K562 (cell line): ENCODE results near the gene OSBPL10. TPM values are rescaled to one million over a fixed set of nuclear protein-coding genes. Genes with fewer than 3 reads are reported as not detected.

Experiments
- ATAC-seq: fragments of 200-7000 bp; cut with Tn5 transposase; 3 replicates; pipeline ENCODE4 v1.9.1; 2020; ENCODE audit warnings: moderate library complexity
- BruUV-seq: library from RNA; stranded (reverse); fragments of 400-500 nt; replicated peaks from 2 replicates; lab custom pipeline; 2021; lab: Mats Ljungman, UMichigan
- CTCF ChIA-PET: fragments of 300-600 bp; formaldehyde crosslinking; extraction: SDS; loops from one replicate; lab custom pipeline; 2021; ENCODE audit warnings: low intra/inter-chr PET ratio; lab: Yijun Ruan, JAX
- POLR2A ChIA-PET: fragments of 300-600, 350-650 bp; sonication (Branson Sonifier 250); formaldehyde crosslinking; extraction: SDS; loops from one replicate; lab custom pipeline; 2021; ENCODE audit warnings: antibody characterized with exemption, inconsistent platforms; lab: Yijun Ruan, JAX
- DNase-seq, 4 experiments: peaks; one replicate each; pipeline versions ENCODE4 v3.0.0 to v3.0.0-alpha.2; 2011 to 2018; ENCODE audit warnings: low spot score in 3 of 4, mixed read lengths in 3 of 4; ENCODE audit errors: extremely low read depth in 1 of 4
- FAIRE-seq: peaks from 2 replicates; lab custom pipeline; 2011; peaks lifted over from hg19 to GRCh38; lab: Jason Lieb, UNC
- H2AFZ ChIP-seq: 2 replicates; pipeline ENCODE4 v1.6.0; 2011; ENCODE audit warnings: low read depth, low read length, control low read depth, inconsistent platforms
- H3K27ac ChIP-seq: fragments of 200-600 bp; 3 replicates; pipeline ENCODE4 v1.8.0; 2011; ENCODE audit warnings: low read depth, mild to moderate bottlenecking, control low read depth, inconsistent platforms, low read length, moderate library complexity, mixed read lengths; ENCODE audit errors: extremely low read depth
- H3K27me3 ChIP-seq, 2 experiments: fragments of 300-600 bp in 1 of 2; 2 replicates in 1 of 2; 3 replicates in 1 of 2; pipeline versions ENCODE4 v1.6.0 to v1.8.0; 2011; ENCODE audit warnings: inconsistent platforms in 2 of 2, low read length in 2 of 2, mild to moderate bottlenecking in 1 of 2, mixed read lengths in 1 of 2, moderate library complexity in 1 of 2; ENCODE audit not compliant: control insufficient read depth in 2 of 2, insufficient read depth in 2 of 2
- H3K36me3 ChIP-seq: fragments of 300-600 bp; 3 replicates; pipeline ENCODE4 v1.8.0; 2011; ENCODE audit warnings: mild to moderate bottlenecking, low read length, inconsistent platforms; ENCODE audit not compliant: control insufficient read depth, insufficient read depth
- H3K4me1 ChIP-seq, 2 experiments: fragments of 200-600 bp in 1 of 2; replicated peaks in 1 of 2; 2 replicates in 1 of 2; 3 replicates in 1 of 2; pipeline versions ENCODE4 v1.5.1 to v1.8.0; 2011; ENCODE audit warnings: inconsistent platforms in 2 of 2, low read length in 2 of 2, mild to moderate bottlenecking in 1 of 2, mixed read lengths in 1 of 2, moderate library complexity in 1 of 2; ENCODE audit not compliant: control insufficient read depth in 2 of 2, insufficient read depth in 2 of 2
- H3K4me2 ChIP-seq: 2 replicates; pipeline ENCODE4 v1.6.1; 2011; ENCODE audit warnings: low read length, control low read depth, inconsistent platforms, mixed read lengths; ENCODE audit not compliant: insufficient read depth
- H3K4me3 ChIP-seq: fragments of 200-600 bp; sonication (generic), shearing (Covaris generic); 2 replicates; pipeline ENCODE4 v1.5.1; 2016; ENCODE audit warnings: control low read depth, inconsistent platforms
- H3K79me2 ChIP-seq: fragments of 200-600 bp; 3 replicates; pipeline ENCODE4 v1.8.0; 2011; ENCODE audit warnings: low read length, inconsistent platforms; ENCODE audit not compliant: control insufficient read depth, insufficient read depth
- H3K9ac ChIP-seq, 2 experiments: 2 replicates each; pipeline versions ENCODE4 v1.6.0 to v1.6.1; 2011; ENCODE audit warnings: low read depth in 2 of 2, low read length in 2 of 2, control low read depth in 1 of 2, inconsistent platforms in 1 of 2, mild to moderate bottlenecking in 1 of 2, mixed read lengths in 1 of 2; ENCODE audit not compliant: insufficient read depth in 1 of 2
- H3K9me1 ChIP-seq: one replicate; pipeline ENCODE4 v1.6.0; 2011; ENCODE audit warnings: inconsistent platforms, mild to moderate bottlenecking, low read length, moderate library complexity; ENCODE audit not compliant: control insufficient read depth, insufficient read depth
- H3K9me3 ChIP-seq: replicated peaks from 2 replicates; pipeline ENCODE4 v1.5.1; 2011; ENCODE audit warnings: low read depth, low read length, inconsistent platforms; ENCODE audit not compliant: control insufficient read depth, insufficient read depth
- H4K20me1 ChIP-seq: replicated peaks from 2 replicates; pipeline ENCODE4 v1.6.1; 2011; ENCODE audit warnings: low read length, inconsistent platforms, mixed read lengths; ENCODE audit not compliant: control insufficient read depth, insufficient read depth
- CBX8 ChIP-seq: fragments of 200-600 bp; sonication (generic); IDR thresholded peaks from 2 replicates; pipeline ENCODE4 v1.6.1; 2012; ENCODE audit warnings: borderline replicate concordance, mixed run types, low read depth, mild to moderate bottlenecking, moderate library complexity, mixed read lengths, low read length, control low read depth, inconsistent platforms; ENCODE audit not compliant: poor library complexity, severe bottlenecking; ENCODE audit errors: extremely low read depth
- EWSR1 ChIP-seq: fragments of 450-650 bp; IDR thresholded peaks from 2 replicates; pipeline ENCODE4 v1.6.1; 2018; ENCODE audit warnings: borderline replicate concordance, mild to moderate bottlenecking, low read depth, moderate library complexity; ENCODE audit not compliant: partially characterized antibody
- TAF9B ChIP-seq: fragments of 450-650 bp; IDR thresholded peaks from 2 replicates; pipeline ENCODE4 v1.6.1; 2018; ENCODE audit warnings: mild to moderate bottlenecking; ENCODE audit not compliant: partially characterized antibody
- TSC22D4 ChIP-seq: fragments of 450-650 bp; IDR thresholded peaks from 2 replicates; pipeline ENCODE4 v1.6.1; 2016; ENCODE audit warnings: missing genetic modification characterization, missing biosample characterization, control low read depth
- ZC3H11A ChIP-seq: IDR thresholded peaks from 2 replicates; pipeline ENCODE4 v1.6.1; 2012; ENCODE audit warnings: low read depth, low read length, improper control_type of control experiment
- ZNF175 ChIP-seq: fragments of 200-800 bp; sonication (Bioruptor generic); IDR thresholded peaks from 2 replicates; pipeline ENCODE4 v1.6.1; 2016; ENCODE audit warnings: low read depth, mild to moderate bottlenecking, missing genetic modification characterization, missing compliant biosample characterization
- ZNF41 ChIP-seq: fragments of 250-450 bp; sonication (Bioruptor Pico); conservative IDR thresholded peaks from 2 replicates; pipeline ENCODE4 v1.4.0; 2020; ENCODE audit warnings: mild to moderate bottlenecking
- WGBS: fragments of 100-300 bp; shearing (Covaris generic); methylation state at CpG from one replicate; pipeline ENCODE4 v1.1.6; 2016; ENCODE audit warnings: low coverage, mixed read lengths; ENCODE audit not compliant: insufficient coverage; ENCODE audit errors: missing lambda C conversion rate; 5-methylcytosine and 5-hydroxymethylcytosine counted together
- in situ Hi-C: fragments of 300-500 bp; cut with MboI; formaldehyde crosslinking; loops from 4 replicates; pipeline ENCODE4 v1.15.0; 2018; ENCODE audit warnings: inconsistent platforms, mixed read lengths
- intact Hi-C: fragments of 100-400 bp; cut with micrococcal nuclease; formaldehyde crosslinking; loops from 2 replicates; pipeline ENCODE4 v1.14.2; 2022
- polyA plus RNA-seq, 8 experiments: library from polyadenylated mRNA; depleted of rRNA in 4 of 8; stranded (reverse) in 5 of 8; unstranded in 3 of 8; fragments of >200 nt; fragmentation: Nextera tagmentation in 2 of 8; fragmentation: Illumina TruSeq in 1 of 8; extraction: Ambion mirVana in 2 of 8; extraction: Trizol in 1 of 8; gene quantifications; 2 replicates each; pipeline versions ENCODE4 v1.2.1 to v1.2.3, GENCODE V29; 2011 to 2014; ENCODE audit warnings: inconsistent platforms in 1 of 8, missing spikeins in 1 of 8
- total RNA-seq, 7 experiments: library from RNA; depleted of rRNA in 6 of 7; stranded (reverse); fragments of >200 nt in 6 of 7; fragmentation: Illumina TruSeq in 2 of 7; extraction: Trizol in 2 of 7; gene quantifications; 2 replicates each; pipeline versions ENCODE4 v1.2.1 to v1.2.3, GENCODE V29; 2011 to 2021; ENCODE audit warnings: low replicate concordance in 1 of 7

Gene OSBPL10
- total and polyA plus RNA-seq, 9 of the 15 experiments (the other 6 are each of a cell fraction or from before 2014, with no cell fraction given), result 0.03 to 0.19 (median 0.14) TPM; not detected in 2

DNA sequence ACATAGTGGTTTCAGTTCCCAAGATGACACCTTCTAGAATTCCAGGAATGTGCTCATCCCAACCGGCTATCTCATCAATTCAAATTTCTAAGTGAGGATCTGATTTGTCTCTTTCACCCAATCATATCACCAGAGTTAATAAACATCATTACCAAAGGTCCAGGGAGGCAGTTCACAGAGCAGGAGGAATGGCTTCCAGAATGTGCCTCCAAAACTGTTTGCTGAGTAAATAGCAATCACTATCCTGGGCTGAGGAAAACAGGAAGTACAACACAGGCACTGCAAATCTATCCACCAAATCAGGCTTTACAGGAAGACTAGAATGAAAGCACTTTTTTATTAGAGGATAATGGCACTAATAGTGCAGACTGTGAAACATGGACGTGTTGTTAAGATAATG, 61.5 kb downstream of the OSBPL10 start:
- ATAC-seq, result no peak
- no peaks in the 10 kb centered on the region for H3K9me1 ChIP-seq
- H3K27ac ChIP-seq, result no peak overlapping the region
- H3K9ac ChIP-seq, result no peak overlapping the region
- no peaks in the 10 kb centered on the region for H3K36me3 ChIP-seq
- H3K79me2 ChIP-seq, result no peaks in the 10 kb centered on the region
- H2AFZ ChIP-seq, result no peak overlapping the region
- H4K20me1 ChIP-seq, result no peaks in the 10 kb centered on the region
- POLR2A ChIA-PET, result no interaction called here
- H3K4me2 ChIP-seq, result no peak overlapping the region
- TF ChIP-seq ZC3H11A (no peak), ZNF175 (CRISPR knock-in tag) (no peak), EWSR1 (no peak), TSC22D4 (tag) (no peak), CBX8 (no peak), ZNF41 (CRISPR knock-in tag) (no peak), TAF9B (no peak)
- CTCF ChIA-PET, result no interaction called here
- intact Hi-C loops, result no loop called here
- H3K27me3 ChIP-seq, result no peaks in the 10 kb centered on the region
- DNase-seq, result no peak
- no peaks in the 10 kb centered on the region for H3K4me1 ChIP-seq
- no peak overlapping the region for H3K4me3 ChIP-seq
- BruUV-seq, result no TSS peak
- no peaks in the 10 kb centered on the region for H3K9me3 ChIP-seq
- WGBS, result 2% methylated on average over 2 of the region's 2 CpGs
- in situ Hi-C loops, result no loop called here
- no peak for FAIRE-seq
